Stimulated activated CD4-positive, alpha-beta T cell treated with anti-CD3 and anti-CD28 coated beads, Interleukin-15, amount 100 ng/mL, for 24 hours (primary cell): ENCODE measurements around the gene LCNL1.
A peak's percentile ranks its signal among the peaks of the same experiment; 100 is the strongest.

ENCODE experiments used
- DNase-seq: peaks from one replicate; pipeline ENCODE4 v3.0.0-alpha.2; 2020

The LCNL1 gene

GRCh38 chr9:136982232-136983051, at the start of gene LCNL1:
LCNL1 (plus strand) TSS chr9:136982993; CDS start chr9:136983587, 594 bp downstream.
- DNase-seq, result no peak

DNA sequence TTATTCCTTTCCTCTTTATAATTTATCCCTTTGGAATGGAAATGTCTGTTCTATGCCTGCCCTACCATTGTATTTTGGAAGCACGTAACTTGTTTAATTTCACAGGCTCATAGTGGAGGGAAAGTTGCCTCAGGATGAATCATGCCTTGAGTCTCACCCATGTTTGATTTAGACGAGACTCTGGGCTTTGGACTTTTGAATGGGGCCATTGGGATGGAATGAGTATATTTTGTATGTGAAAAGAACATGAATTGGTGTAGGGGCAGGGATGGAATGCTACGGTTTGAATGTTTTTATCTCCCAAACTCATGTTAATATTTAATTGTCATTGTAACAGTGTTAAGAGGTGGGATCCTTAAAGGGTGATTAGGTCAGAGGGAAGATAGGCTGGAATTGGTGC, 48.5 kb upstream of the LCNL1 start:
- no peak for DNase-seq

DNA sequence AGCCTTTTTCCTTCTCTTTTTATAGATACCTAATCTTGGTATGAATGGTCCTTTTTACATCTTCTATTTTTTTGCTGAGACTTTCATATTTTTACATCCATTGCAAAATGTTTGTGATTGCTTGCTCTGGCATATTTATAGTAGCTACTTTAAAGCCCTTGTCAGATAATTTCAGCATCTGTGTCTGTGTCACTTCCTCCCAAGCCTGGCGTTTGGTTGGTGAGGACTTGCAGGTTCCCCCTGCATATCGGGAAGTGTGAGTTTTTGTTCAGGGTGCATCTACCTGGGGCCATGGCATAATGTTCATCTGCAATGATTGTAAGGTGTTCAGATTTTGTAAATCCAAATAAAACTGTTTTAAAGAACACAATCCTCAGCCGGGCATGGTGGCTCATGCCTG, 47.1 kb upstream of the LCNL1 start:
- DNase-seq, result no peak

GRCh38 chr9:136936645-136937170, 46.1 kb upstream of the LCNL1 start:
- no peak for DNase-seq

DNA sequence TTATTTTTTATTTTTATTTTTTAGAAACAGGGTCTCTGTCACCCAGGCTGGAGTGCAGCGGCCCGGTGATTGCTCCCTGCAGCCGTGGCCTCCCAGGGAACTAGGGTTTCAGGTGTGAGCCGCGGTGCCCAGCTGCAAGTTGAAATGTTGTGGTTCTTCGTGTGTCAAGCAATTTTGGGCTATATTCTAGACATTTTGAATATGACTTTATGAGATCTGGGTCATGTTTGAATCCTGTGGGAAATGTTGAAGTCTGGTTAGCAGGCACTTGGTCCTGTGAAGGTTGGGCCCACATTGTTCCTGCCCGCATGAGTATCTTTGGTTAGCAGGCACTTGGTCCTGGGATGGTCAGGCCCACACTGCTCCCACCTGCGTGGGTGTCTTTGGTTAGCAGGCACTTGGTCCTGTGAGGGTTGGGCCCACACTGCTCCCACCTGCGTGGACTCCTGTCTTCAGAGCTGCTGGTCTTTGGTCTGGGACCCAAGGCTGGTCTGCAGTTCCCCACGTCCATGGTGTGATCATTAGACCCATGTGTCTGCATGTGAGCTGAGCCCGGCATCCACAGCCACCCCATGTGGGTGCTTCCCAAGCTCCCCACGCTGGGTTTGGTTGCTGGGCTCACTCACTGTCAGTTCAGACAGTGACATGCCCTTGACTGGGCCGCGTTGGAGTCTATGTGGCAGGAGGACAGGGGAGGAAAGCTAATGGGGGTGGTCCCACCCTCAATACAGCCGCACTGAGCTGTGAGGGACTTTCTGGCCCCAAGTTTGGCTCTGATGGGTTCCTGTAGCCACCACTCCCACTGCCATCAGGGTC, 45.4 kb upstream of the LCNL1 start:
- no peak for DNase-seq

DNA sequence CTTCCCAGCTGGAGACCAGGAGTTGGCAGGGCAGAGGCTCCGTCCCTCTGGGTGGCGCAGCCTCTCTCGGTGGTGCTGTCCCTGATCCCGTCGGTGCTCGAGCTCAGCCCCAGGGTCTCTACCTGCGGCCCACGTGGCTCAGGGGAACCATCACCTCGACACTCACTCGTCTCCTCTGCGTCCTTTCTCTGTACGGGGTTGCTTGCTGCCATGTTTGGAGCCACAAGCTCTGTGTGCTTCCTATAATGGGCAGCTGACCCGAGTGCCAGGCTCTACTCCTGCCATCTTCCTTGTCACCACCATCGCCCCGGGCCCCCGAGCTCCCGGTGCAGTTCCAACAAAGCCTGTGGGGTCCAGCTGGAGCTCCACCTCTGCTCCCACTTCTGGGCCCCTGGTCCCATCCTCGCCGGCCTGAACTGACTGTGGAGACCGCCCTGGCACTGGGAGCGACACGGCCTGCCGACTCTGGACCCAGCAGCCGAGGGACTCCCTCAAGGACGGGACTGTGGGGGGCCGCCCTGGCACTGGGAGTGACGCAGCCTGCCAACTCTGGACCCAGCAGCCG, 43.3 kb upstream of the LCNL1 start:
- DNase-seq, result no peak

- no peak for DNase-seq
Observed at GRCh38 chr9:136939996-136940525, 42.7 kb upstream of the LCNL1 start.

- DNase-seq, result no peak
Observed at GRCh38 chr9:136940526-136941230, 42.1 kb upstream of the LCNL1 start.

DNA sequence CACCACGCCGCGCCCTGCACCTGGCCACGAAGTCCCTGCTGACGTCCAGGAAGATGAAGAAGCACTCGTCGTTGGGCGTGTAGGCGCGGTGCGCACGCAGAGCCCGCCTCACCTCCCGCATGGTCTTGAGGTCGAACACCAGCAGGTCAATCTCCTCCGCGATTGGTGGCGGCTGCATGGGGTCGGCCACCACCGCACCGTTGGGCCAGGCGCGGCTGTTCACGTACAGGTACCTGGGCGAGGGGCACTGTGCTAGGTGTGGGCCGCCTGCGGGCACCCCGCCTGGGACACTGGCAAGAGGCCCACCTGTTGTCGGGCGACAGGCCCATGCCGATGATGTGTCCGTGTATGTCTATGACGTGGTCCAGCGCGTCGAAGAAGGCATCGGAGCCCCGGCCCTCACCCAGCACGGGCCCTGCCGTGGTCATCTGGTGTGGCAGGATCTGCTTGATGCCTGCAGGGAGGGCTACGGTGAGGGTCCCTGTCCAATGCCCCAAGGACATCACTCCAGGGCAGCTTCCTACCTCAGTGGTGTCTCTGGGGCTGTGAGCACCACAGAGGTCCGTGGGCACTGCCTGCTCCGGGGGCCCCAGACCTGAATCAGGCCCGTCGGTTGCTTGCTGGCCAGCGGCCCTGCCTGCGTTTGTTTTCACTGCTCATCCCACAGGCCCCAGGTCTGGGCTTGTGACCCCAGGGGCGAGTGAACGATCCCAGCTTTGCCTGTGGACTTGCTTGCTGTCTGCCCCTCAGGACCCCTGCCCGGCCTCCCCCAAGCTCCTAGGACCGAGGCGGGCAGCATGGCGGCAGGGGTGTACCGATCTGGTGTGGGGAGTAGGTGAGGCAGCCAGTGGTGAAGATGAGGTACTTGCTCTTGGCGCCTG, 41.3 kb upstream of the LCNL1 start:
- DNase-seq, result no peak

DNA sequence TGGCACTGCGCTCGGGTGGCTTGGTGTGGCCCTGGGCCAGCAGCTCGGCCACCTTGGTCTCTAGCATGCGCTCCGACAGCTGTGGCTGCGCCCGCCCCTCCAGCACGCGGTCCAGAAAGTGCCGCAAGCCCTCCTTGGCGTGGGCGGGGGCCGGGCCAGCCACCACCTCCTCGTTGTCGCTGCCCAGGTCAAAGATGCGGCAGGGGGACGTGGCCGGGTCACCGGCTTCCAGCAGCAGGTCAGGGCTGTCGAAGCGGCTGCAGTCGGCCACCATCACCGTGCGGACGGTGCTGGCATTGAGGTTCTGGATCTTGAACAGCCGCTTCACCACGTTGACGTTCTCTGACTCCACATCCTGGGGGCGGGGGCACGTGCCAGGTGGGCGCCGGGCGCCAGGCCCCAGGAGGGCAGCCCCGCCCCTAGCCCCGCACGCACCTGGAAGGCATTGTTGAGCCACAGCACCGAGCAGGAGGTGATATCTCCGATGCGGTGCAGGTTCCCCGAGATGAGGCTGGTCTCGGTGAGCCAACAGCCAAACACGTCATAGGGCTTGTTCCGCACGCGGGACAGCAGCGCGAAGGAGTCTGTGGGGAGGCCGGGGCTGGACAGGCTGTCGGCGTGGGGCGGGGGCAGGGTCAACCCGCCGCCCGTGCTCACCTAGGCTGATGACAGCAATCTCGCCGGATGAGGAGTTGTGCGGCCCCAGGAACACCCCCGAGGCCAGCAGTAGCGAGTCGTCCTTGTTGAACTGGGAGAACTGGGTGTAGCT, 40.5 kb upstream of the LCNL1 start:
- DNase-seq, result no peak

DNA sequence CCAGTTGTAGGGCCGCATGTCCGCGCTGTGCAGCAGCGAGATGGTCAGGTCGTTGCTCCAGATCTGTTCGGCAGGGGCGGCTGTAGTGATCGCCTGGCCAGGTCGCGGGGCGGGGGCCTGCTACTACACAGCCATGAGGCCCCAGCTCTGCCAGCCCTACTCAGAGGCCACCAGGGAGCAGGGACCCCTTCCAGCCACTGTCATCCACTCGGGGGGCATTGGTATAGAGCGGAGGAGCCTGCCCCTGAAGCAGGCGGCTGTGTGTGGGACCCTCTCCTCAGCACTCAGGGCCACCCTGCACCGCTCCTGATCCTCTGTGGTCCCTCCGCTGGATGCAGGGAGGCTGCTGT, 39.9 kb upstream of the LCNL1 start:
- DNase-seq, result no peak

GRCh38 chr9:136943291-136944211, 39.2 kb upstream of the LCNL1 start:
- DNase-seq, result peak; percentile 53

GRCh38 chr9:136944212-136944518, 38.6 kb upstream of the LCNL1 start:
- no peak for DNase-seq

- DNase-seq, result peak; percentile 96
Observed at GRCh38 chr9:136944519-136945332, 38.1 kb upstream of the LCNL1 start, which contains the start of the genes C8G and FBXW5. C8G (plus strand) TSS chr9:136945243; CDS start chr9:136945321, 78 bp downstream. FBXW5 (minus strand) TSS chr9:136944738; CDS start chr9:136944083, 655 bp downstream.

DNA sequence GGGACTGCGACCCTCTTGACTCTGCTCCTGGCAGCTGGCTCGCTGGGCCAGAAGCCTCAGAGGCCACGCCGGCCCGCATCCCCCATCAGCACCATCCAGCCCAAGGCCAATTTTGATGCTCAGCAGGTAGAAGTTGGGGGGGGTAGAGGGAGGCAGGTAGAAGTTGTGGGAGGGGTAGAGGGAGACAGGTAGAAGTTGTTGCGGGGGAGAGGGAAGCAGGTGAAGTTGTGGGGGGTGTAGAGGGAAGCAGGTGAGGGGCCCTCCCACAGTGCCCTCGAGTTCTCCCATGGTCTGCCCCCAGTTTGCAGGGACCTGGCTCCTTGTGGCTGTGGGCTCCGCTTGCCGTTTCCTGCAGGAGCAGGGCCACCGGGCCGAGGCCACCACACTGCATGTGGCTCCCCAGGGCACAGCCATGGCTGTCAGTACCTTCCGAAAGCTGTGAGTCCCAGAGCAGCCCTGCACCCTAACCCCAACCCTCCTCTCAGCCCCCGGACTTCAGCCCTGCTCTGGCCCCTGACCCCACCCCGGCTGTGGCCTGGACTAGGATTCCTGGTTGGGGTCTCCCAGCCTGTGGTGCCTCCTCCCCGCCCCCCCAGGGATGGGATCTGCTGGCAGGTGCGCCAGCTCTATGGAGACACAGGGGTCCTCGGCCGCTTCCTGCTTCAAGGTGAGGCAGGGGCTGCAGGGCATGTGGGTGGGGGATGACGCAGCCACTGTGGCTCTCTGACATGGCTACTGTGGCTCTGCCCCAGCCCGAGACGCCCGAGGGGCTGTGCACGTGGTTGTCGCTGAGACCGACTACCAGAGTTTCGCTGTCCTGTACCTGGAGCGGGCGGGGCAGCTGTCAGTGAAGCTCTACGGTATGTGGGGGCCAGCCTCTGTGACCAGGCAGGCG, 37.2 kb upstream of the LCNL1 start:
- no peak for DNase-seq

- no peak for DNase-seq
Observed at GRCh38 chr9:136946228-136947027, 36.4 kb upstream of the LCNL1 start.
